ENCODE data around the gene PTGDS. TPM values are rescaled to one million over a fixed set of nuclear protein-coding genes. Genes with fewer than 3 reads are reported as not detected.

Gene PTGDS
- total and polyA plus RNA-seq, 10 of the 15 experiments (the other 5 are each of a cell fraction or from before 2014, with no cell fraction given) = not detected

DNA sequence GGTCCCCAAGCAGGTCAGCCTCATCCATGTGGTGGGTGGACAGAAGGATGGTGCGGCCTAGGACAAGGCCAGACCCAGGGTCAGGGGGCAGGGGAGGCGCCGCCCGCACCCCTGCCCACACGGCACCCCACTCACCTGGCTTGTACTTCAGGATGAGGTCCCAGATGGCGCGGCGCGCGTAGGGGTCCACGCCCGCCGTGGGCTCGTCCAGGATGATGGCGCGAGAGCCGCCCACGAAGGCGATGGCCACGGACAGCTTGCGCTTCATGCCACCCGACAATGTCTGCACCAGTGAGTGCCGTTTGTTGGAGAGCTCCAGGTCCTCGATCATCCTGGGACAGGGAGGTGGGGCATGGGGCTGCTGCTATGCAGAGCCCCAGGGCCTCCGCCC is 38.2 kb downstream of the PTGDS start:
- 79% methylated on average over 25 of the region's 25 CpGs for WGBS (ENCODE audit: insufficient coverage, insufficient replicate concordance, low lambda C conversion rate, missing lambda C conversion rate)
- DNase-seq (ENCODE audit: low read depth, low spot score) = no peak
- Histone ChIP-seq H4K20me1 (ENCODE audit: control insufficient read depth, insufficient read depth) (no peaks in the 10 kb centered on the region), H2AFZ (ENCODE audit: control insufficient read depth, low read depth, low read length) (no peak overlapping the region), H3K9ac (ENCODE audit: control insufficient read depth, insufficient read depth, low read length) (no peak overlapping the region), H3K4me1 (ENCODE audit: control insufficient read depth, insufficient read depth, low read length) (no peaks in the 10 kb centered on the region), H3K4me3 (no peak overlapping the region), H3K36me3 (ENCODE audit: control insufficient read depth in 2 of 2, insufficient read depth in 2 of 2, low read length in 1 of 2) (no peaks in the 10 kb centered on the region), H3K27me3 (replicated peaks in 1 of 2; ENCODE audit: control insufficient read depth in 2 of 2, insufficient read depth in 2 of 2, low read length in 1 of 2) (no peaks in the 10 kb centered on the region), H3K4me2 (ENCODE audit: control insufficient read depth, insufficient read depth) (no peak overlapping the region), H3K27ac (ENCODE audit: control insufficient read depth, insufficient read depth) (no peak overlapping the region), H3K79me2 (ENCODE audit: control insufficient read depth, insufficient read depth, low read length) (no peaks in the 10 kb centered on the region), H3K9me3 (replicated peaks; ENCODE audit: control insufficient read depth, insufficient read depth, low read length) (no peaks in the 10 kb centered on the region; the same call in 2 of the 3 replicates)
- in situ Hi-C loops (cut with MboI) = no loop called here
- FAIRE-seq = no peak
- ATAC-seq = no peak
- POLR2A ChIA-PET = no interaction called here
- RAD21 ChIA-PET (ENCODE audit: unreplicated experiment) = no interaction called here
- SMC1A ChIA-PET (ENCODE audit: uncharacterized antibody, unreplicated experiment) = no interaction called here
- no TSS peak for BruUV-seq (replicated peaks)
- no peak for TF ChIP-seq RUNX3 (IDR thresholded peaks at IDR 0.05; ENCODE audit: low read length)
- TF ChIP-seq CBX3 (IDR thresholded peaks at IDR 0.05; ENCODE audit: borderline replicate concordance, low read depth) = no peak
- CTCF ChIA-PET = no interaction called here
- intact Hi-C loops (cut with micrococcal nuclease; ENCODE audit: unreplicated experiment) = no loop called here

DNA sequence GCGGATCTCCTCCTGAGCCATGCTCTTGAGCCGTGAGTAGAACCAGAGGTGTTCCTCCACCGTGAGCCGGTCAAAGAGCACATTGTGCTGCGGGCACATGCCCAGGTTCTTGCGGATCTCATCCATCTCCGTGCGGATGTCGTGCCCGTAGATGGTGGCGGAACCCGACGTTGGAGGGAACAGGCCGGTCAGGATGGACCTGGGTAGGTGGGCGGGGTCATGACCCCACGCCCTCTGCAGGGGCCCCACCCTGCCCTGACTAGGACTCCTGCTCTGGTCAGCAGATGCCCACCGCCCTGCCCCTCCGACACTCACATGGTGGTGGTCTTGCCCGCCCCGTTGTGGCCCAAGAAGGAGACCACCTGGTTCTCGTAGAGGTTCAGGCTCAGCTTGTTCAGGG is 38.7 kb downstream of the PTGDS start:
- POLR2A ChIA-PET = no interaction called here
- Histone ChIP-seq H3K36me3 (ENCODE audit: control insufficient read depth in 2 of 2, insufficient read depth in 2 of 2, low read length in 1 of 2) (no peaks in the 10 kb centered on the region), H3K27ac (ENCODE audit: control insufficient read depth, insufficient read depth) (no peak overlapping the region), H3K79me2 (ENCODE audit: control insufficient read depth, insufficient read depth, low read length) (no peaks in the 10 kb centered on the region), H3K4me2 (ENCODE audit: control insufficient read depth, insufficient read depth) (no peak overlapping the region), H3K4me1 (ENCODE audit: control insufficient read depth, insufficient read depth, low read length) (no peaks in the 10 kb centered on the region), H4K20me1 (ENCODE audit: control insufficient read depth, insufficient read depth) (no peaks in the 10 kb centered on the region), H3K27me3 (replicated peaks in 1 of 2; ENCODE audit: control insufficient read depth in 2 of 2, insufficient read depth in 2 of 2, low read length in 1 of 2) (no peaks in the 10 kb centered on the region), H2AFZ (ENCODE audit: control insufficient read depth, low read depth, low read length) (no peak overlapping the region), H3K9ac (ENCODE audit: control insufficient read depth, insufficient read depth, low read length) (no peak overlapping the region), H3K4me3 (no peak overlapping the region), H3K9me3 (replicated peaks; ENCODE audit: control insufficient read depth, insufficient read depth, low read length) (no peaks in the 10 kb centered on the region; the same call in 2 of the 3 replicates)
- CTCF ChIA-PET = no interaction called here
- intact Hi-C loops (cut with micrococcal nuclease; ENCODE audit: unreplicated experiment) (no loop called here), in situ Hi-C loops (cut with MboI) (no loop called here)
- FAIRE-seq (no peak), DNase-seq (ENCODE audit: low read depth, low spot score) (no peak), ATAC-seq (no peak)
- WGBS (ENCODE audit: insufficient coverage, insufficient replicate concordance, low lambda C conversion rate, missing lambda C conversion rate) = 71% methylated on average over 15 of the region's 21 CpGs
- SMC1A ChIA-PET (ENCODE audit: uncharacterized antibody, unreplicated experiment) = no interaction called here
- no TSS peak for BruUV-seq (replicated peaks)
- RAD21 ChIA-PET (ENCODE audit: unreplicated experiment) = no interaction called here
- TF ChIP-seq FOXK2 (IDR thresholded peaks at IDR 0.05) = no peak
- no peak for TF ChIP-seq RCOR1 (conservative IDR thresholded peaks at IDR 0.05; ENCODE audit: low read depth, low read length)
- no peak for TF ChIP-seq YY1 (IDR thresholded peaks at IDR 0.05; ENCODE audit: low read depth, low read length)
- TF ChIP-seq TAF1 (IDR thresholded peaks at IDR 0.05; ENCODE audit: borderline replicate concordance, low read depth, low read length) = no peak
- TF ChIP-seq TBL1XR1 (IDR thresholded peaks at IDR 0.05; ENCODE audit: low read depth, low read length) = no peak
- no peak for TF ChIP-seq SUPT20H (IDR thresholded peaks at IDR 0.05; ENCODE audit: borderline replicate concordance, control insufficient read depth, low read depth, low read length)
- TF ChIP-seq, protein P1, sequence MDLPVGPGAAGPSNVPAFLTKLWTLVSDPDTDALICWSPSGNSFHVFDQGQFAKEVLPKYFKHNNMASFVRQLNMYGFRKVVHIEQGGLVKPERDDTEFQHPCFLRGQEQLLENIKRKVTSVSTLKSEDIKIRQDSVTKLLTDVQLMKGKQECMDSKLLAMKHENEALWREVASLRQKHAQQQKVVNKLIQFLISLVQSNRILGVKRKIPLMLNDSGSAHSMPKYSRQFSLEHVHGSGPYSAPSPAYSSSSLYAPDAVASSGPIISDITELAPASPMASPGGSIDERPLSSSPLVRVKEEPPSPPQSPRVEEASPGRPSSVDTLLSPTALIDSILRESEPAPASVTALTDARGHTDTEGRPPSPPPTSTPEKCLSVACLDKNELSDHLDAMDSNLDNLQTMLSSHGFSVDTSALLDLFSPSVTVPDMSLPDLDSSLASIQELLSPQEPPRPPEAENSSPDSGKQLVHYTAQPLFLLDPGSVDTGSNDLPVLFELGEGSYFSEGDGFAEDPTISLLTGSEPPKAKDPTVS (IDR thresholded peaks at IDR 0.05; ENCODE audit: low read depth, low read length) = no peak
- TF ChIP-seq RUNX3 (IDR thresholded peaks at IDR 0.05; ENCODE audit: low read length) = no peak
